ENCODE measurements around the gene LGALS4.

Gene LGALS4

DNA sequence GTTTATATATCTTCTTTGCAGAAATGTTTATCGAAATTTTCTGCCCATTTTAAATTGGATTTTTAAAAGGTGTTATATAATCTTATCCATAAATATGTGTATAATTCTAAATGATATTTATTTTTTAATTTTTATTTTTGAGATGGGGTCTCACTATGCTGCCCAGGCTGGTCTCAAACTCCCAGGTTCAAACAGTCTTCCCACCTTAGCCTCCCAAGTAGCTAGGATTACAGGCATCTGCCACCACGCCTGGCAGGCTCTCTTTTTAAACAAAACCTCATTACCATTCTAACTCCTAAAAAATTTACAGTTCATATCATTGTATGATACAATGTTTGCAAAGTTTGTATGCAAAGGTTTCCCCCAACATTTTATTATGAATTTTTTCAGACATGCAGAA, 16.6 kb downstream of the LGALS4 start:
- no peak overlapping the region for H2AFZ ChIP-seq (ENCODE audit: low read length)
- no peaks in the 10 kb centered on the region for H3K9me2 ChIP-seq (ENCODE audit: low read depth, low read length)
- no peak overlapping the region for H3K9ac ChIP-seq (ENCODE audit: low read length)
- H3F3A ChIP-seq (ENCODE audit: insufficient read depth, low read length), result no peaks in the 10 kb centered on the region
- no peak overlapping the region for H3K4me3 ChIP-seq (ENCODE audit: low read depth, low read length, poor library complexity, severe bottlenecking)
- no peaks in the 10 kb centered on the region for H3K9me3 ChIP-seq (ENCODE audit: low read length)
- TF ChIP-seq, protein P1, sequence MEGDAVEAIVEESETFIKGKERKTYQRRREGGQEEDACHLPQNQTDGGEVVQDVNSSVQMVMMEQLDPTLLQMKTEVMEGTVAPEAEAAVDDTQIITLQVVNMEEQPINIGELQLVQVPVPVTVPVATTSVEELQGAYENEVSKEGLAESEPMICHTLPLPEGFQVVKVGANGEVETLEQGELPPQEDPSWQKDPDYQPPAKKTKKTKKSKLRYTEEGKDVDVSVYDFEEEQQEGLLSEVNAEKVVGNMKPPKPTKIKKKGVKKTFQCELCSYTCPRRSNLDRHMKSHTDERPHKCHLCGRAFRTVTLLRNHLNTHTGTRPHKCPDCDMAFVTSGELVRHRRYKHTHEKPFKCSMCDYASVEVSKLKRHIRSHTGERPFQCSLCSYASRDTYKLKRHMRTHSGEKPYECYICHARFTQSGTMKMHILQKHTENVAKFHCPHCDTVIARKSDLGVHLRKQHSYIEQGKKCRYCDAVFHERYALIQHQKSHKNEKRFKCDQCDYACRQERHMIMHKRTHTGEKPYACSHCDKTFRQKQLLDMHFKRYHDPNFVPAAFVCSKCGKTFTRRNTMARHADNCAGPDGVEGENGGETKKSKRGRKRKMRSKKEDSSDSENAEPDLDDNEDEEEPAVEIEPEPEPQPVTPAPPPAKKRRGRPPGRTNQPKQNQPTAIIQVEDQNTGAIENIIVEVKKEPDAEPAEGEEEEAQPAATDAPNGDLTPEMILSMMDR (IDR thresholded peaks at IDR 0.05; ENCODE audit: low read length), result no peak
- TF ChIP-seq EZH2 (IDR thresholded peaks at IDR 0.05; ENCODE audit: borderline replicate concordance, low read length), result no peak
- H3K27me3 ChIP-seq (ENCODE audit: insufficient read depth, low read length), result no peaks in the 10 kb centered on the region
- H3K36me3 ChIP-seq (ENCODE audit: insufficient read depth, low read length), result no peaks in the 10 kb centered on the region
- no peaks in the 10 kb centered on the region for H4K20me1 ChIP-seq (ENCODE audit: insufficient read depth, low read length)
- H3K4me2 ChIP-seq (ENCODE audit: low read length), result no peak overlapping the region
- peaks cover 13% of the 10 kb centered on the region for H3K4me1 ChIP-seq (ENCODE audit: insufficient read depth, low read length, severe bottlenecking)
- H3K79me2 ChIP-seq (ENCODE audit: insufficient read depth, low read length), result no peaks in the 10 kb centered on the region
- H3K27ac ChIP-seq (ENCODE audit: low read depth, low read length, poor library complexity, severe bottlenecking), result no peak overlapping the region

- Histone ChIP-seq H3K36me3 (ENCODE audit: insufficient read depth, low read length) (no peaks in the 10 kb centered on the region), H4K20me1 (ENCODE audit: insufficient read depth, low read length) (no peaks in the 10 kb centered on the region), H3K79me2 (ENCODE audit: insufficient read depth, low read length) (no peaks in the 10 kb centered on the region), H3K27ac (ENCODE audit: low read depth, low read length, poor library complexity, severe bottlenecking) (no peak overlapping the region), H3K9me2 (ENCODE audit: low read depth, low read length) (no peaks in the 10 kb centered on the region), H3F3A (ENCODE audit: insufficient read depth, low read length) (no peaks in the 10 kb centered on the region), H3K4me3 (ENCODE audit: low read depth, low read length, poor library complexity, severe bottlenecking) (no peak overlapping the region), H3K4me1 (ENCODE audit: insufficient read depth, low read length, severe bottlenecking) (peaks cover 13% of the 10 kb centered on the region), H3K27me3 (ENCODE audit: insufficient read depth, low read length) (no peaks in the 10 kb centered on the region), H3K9me3 (ENCODE audit: low read length) (no peaks in the 10 kb centered on the region), H3K4me2 (ENCODE audit: low read length) (no peak overlapping the region), H2AFZ (ENCODE audit: low read length) (no peak overlapping the region), H3K9ac (ENCODE audit: low read length) (no peak overlapping the region)
- no peak for TF ChIP-seq EZH2 (IDR thresholded peaks at IDR 0.05; ENCODE audit: borderline replicate concordance, low read length)
- TF ChIP-seq, protein P1 (IDR thresholded peaks at IDR 0.05; ENCODE audit: low read length), result no peak
Measured at GRCh38 chr19:38795549-38795948, 17.2 kb downstream of the LGALS4 start.

DNA sequence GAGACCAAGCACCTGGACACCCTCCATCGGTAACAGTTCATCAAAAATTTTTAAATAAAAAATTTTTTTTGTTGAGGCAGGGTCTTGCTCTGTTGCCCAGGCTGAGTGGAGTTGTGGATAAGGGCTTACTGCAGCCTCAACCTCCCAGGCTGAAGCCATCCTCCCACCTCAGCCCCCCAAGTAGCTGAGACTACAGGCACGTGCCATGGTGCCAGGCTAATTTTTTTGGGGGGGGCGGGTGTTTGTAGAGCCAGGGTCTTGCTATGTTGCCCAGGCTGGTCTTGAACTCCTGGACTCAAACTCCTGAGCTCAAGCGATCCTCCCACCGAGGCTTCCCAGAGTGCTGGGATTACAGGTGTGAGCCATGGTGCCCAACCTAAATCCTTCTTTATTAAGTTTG, 19.1 kb downstream of the LGALS4 start:
- no peak overlapping the region for H3K9ac ChIP-seq (ENCODE audit: low read length)
- no peak overlapping the region for H3K4me3 ChIP-seq (ENCODE audit: low read depth, low read length, poor library complexity, severe bottlenecking)
- TF ChIP-seq, protein P1 (IDR thresholded peaks at IDR 0.05; ENCODE audit: low read length), result no peak
- no peak for TF ChIP-seq EZH2 (IDR thresholded peaks at IDR 0.05; ENCODE audit: borderline replicate concordance, low read length)
- no peaks in the 10 kb centered on the region for H3K27me3 ChIP-seq (ENCODE audit: insufficient read depth, low read length)
- H3K79me2 ChIP-seq (ENCODE audit: insufficient read depth, low read length), result no peaks in the 10 kb centered on the region
- H3K9me2 ChIP-seq (ENCODE audit: low read depth, low read length), result no peaks in the 10 kb centered on the region
- no peak overlapping the region for H3K27ac ChIP-seq (ENCODE audit: low read depth, low read length, poor library complexity, severe bottlenecking)
- no peaks in the 10 kb centered on the region for H4K20me1 ChIP-seq (ENCODE audit: insufficient read depth, low read length)
- H3K4me2 ChIP-seq (ENCODE audit: low read length), result no peak overlapping the region
- no peaks in the 10 kb centered on the region for H3K9me3 ChIP-seq (ENCODE audit: low read length)
- peaks cover 13% of the 10 kb centered on the region for H3K4me1 ChIP-seq (ENCODE audit: insufficient read depth, low read length, severe bottlenecking)
- H2AFZ ChIP-seq (ENCODE audit: low read length), result no peak overlapping the region
- H3F3A ChIP-seq (ENCODE audit: insufficient read depth, low read length), result no peaks in the 10 kb centered on the region
- H3K36me3 ChIP-seq (ENCODE audit: insufficient read depth, low read length), result no peaks in the 10 kb centered on the region
